Activated naive CD4-positive, alpha-beta T cell treated with anti-CD3 and anti-CD28 coated beads for 36 hours (primary cell): ENCODE data around the gene TNFRSF19. TPM values are rescaled to one million over a fixed set of nuclear protein-coding genes. Genes with fewer than 3 reads are reported as not detected.
"Not testable (repeated sequence)": the region's sequence is repeated elsewhere in the genome, so short reads cannot be mapped to it uniquely, and the experiment has no call there.

Experiments used
- CTCF ChIA-PET: fragments of 350-600 bp; sonication (Branson Sonifier 250); formaldehyde crosslinking; loops from one replicate; lab custom pipeline; 2021; ENCODE audit warnings: antibody characterized with exemption; lab: Charles Lee
- DNase-seq: peaks from one replicate; pipeline ENCODE4 v3.0.0-alpha.2; 2020
- H3K27ac Mint-ChIP-seq: one replicate; pipeline ENCODE4 v1.8.0; 2021; ENCODE audit warnings: mild to moderate bottlenecking, mixed read lengths
- H3K27me3 Mint-ChIP-seq: one replicate; pipeline ENCODE4 v1.8.0; 2021; ENCODE audit warnings: low read depth, mixed read lengths
- H3K36me3 Mint-ChIP-seq: one replicate; pipeline ENCODE4 v1.8.0; 2021; ENCODE audit warnings: low read depth, mixed read lengths
- H3K4me1 Mint-ChIP-seq: one replicate; pipeline ENCODE4 v1.8.0; 2021; ENCODE audit warnings: low read depth, mixed read lengths
- H3K4me3 Mint-ChIP-seq: one replicate; pipeline ENCODE4 v1.8.0; 2021; ENCODE audit warnings: mild to moderate bottlenecking, moderate library complexity, mixed read lengths
- H3K9me3 Mint-ChIP-seq: one replicate; pipeline ENCODE4 v1.8.0; 2021; ENCODE audit warnings: mixed read lengths
- intact Hi-C: fragments of 100-400 bp; cut with micrococcal nuclease; formaldehyde crosslinking; loops from one replicate; pipeline ENCODE4 v1.15.1; 2023
- total RNA-seq, 2 experiments: library from RNA; stranded (reverse); gene quantifications; one replicate each; pipeline ENCODE4 v1.2.3, GENCODE V29; 2021

TNFRSF19 gene
- total RNA-seq, 2 experiments from 2014 or later = not detected

DNA sequence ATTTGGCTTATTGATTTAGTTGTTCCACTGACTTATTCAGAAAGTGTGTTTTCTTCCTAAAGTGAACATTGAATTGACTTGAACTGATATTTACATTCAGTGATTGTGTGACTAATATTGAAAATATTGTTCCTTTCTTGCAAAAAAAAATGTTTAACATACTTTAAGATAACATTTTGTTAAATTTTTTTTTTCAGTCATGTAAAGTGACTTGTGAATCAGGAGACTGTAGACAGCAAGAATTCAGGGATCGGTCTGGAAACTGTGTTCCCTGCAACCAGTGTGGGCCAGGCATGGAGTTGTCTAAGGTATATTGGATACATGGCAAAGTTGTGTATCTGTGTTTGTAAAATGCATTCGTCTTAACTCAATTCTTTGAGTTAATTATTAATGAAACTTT lies 22.9 kb downstream of the TNFRSF19 start:
- H3K4me3 Mint-ChIP-seq = no peak overlapping the region
- H3K4me1 Mint-ChIP-seq = no peaks in the 10 kb centered on the region
- DNase-seq = no peak
- no peaks in the 10 kb centered on the region for H3K9me3 Mint-ChIP-seq
- intact Hi-C loops = no loop called here
- CTCF ChIA-PET = no interaction called here
- H3K36me3 Mint-ChIP-seq = no peaks in the 10 kb centered on the region
- H3K27ac Mint-ChIP-seq = no peak overlapping the region
- peaks cover 29% of the 10 kb centered on the region for H3K27me3 Mint-ChIP-seq

DNA sequence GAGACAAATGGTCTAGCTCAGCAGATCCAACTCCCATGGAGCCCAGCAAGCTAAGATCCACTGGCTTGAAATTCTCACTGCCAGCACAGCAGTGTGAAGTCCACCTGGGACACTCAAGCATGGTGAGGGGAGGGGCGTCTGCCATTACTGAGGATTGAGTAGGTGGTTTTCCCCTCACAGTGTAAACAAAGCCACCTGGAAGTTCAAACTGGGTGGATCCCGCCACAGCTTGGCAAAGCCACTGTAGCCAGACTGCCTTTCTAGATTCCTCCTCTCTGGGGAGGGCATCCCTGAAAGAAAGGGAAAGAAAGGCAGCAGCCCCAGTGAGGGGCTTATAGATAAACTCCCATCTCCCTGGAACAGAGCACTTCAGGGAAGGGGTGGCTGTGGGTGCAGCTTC lies 24.1 kb downstream of the TNFRSF19 start:
- intact Hi-C loops, H3K4me3 Mint-ChIP-seq, H3K4me1 Mint-ChIP-seq, CTCF ChIA-PET, H3K9me3 Mint-ChIP-seq, H3K27ac Mint-ChIP-seq, DNase-seq, H3K36me3 Mint-ChIP-seq: not testable (repeated sequence)
- H3K27me3 Mint-ChIP-seq = peaks cover 24% of the 10 kb centered on the region

DNA sequence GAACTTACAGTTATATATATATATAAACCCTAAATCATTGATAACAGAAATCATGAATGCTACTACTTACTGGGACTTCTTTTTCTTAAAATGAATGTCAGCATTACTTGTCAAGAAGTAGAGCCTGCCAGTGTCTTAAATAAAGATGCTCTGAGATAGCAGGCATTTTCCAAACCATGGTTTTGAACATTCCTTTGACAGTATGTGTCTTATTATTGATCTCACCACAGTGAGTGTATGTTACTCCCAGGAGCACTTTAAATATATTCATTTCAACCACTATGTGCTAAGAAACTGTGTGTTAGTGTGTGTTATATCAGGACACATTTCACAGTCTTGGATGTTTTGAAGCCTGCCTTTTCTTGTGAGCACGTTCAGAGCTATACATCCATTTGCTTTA lies 28.2 kb downstream of the TNFRSF19 start:
- H3K9me3 Mint-ChIP-seq = peaks cover 6% of the 10 kb centered on the region
- intact Hi-C loops = no loop called here
- no peak overlapping the region for H3K4me3 Mint-ChIP-seq
- H3K4me1 Mint-ChIP-seq = no peaks in the 10 kb centered on the region
- H3K27ac Mint-ChIP-seq = no peak overlapping the region
- peaks cover 29% of the 10 kb centered on the region for H3K27me3 Mint-ChIP-seq
- no peaks in the 10 kb centered on the region for H3K36me3 Mint-ChIP-seq
- no peak for DNase-seq
- CTCF ChIA-PET = no interaction called here

DNA sequence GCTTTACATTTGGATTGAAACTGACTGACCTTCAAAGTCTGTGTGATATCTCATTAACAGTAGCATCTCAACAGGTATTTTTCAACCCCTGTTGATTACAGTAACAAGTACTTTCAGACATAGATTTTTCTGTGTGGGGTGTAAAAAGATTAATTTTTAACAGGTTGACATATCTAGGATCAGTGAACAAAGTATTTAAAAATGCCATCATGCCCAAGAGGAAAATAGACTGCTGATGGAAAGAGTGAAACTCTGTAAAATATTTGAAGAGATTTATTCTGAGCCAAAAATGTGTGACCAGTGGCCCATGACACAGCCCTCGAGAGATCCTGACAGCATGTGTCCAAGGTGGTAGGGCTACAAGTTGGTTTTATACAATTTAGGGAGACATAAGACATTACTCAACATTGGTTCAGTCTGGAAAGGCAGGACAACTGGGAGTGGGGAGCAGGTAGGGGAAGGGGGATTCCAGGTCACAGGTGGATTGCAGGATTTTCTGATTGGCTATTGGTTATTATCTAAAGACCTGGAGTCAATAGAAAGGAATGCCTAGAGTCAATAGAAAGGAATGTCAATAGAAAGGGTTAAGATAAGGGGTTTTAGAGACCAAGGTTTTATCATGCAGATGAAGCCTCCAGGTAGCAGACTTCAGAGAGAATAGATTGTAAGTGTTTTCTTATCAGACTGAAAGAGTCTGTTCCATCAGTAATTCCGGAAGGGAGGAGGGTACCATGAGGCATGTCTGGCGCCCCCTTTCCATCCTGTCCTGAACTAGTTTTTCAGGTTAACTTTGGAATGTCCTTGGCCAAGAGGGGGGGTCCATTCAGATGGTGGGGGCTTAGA lies 29.1 kb downstream of the TNFRSF19 start:
- no peaks in the 10 kb centered on the region for H3K4me1 Mint-ChIP-seq
- no peak overlapping the region for H3K4me3 Mint-ChIP-seq
- DNase-seq = no peak
- no peak overlapping the region for H3K27ac Mint-ChIP-seq
- intact Hi-C loops = no loop called here
- peaks cover 6% of the 10 kb centered on the region for H3K9me3 Mint-ChIP-seq
- H3K27me3 Mint-ChIP-seq = peaks cover 30% of the 10 kb centered on the region
- CTCF ChIA-PET = no interaction called here
- no peaks in the 10 kb centered on the region for H3K36me3 Mint-ChIP-seq

DNA sequence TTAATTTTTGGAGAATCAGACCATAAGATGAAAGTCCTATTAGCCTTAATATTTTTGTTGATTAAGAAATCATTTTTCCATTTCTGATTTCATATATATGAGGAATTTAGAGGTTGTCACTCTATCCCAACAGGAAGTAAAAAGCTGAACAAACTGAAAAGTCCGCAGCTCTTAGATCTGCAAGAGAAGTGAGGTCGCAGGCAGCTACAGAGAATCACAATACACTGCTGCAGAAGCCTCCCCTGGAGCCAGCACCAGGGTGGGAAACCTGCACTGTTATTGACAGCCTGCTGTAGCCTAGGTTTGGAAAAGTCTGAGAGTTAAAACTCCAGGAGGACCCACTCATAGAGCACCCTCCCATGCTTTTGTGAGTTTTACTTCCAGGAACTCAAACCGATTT lies 29.9 kb downstream of the TNFRSF19 start:
- H3K9me3 Mint-ChIP-seq = peaks cover 6% of the 10 kb centered on the region
- H3K27ac Mint-ChIP-seq = no peak overlapping the region
- no peaks in the 10 kb centered on the region for H3K4me1 Mint-ChIP-seq
- no peak for DNase-seq
- intact Hi-C loops = no loop called here
- no peaks in the 10 kb centered on the region for H3K36me3 Mint-ChIP-seq
- H3K4me3 Mint-ChIP-seq = no peak overlapping the region
- CTCF ChIA-PET = no interaction called here
- peaks cover 30% of the 10 kb centered on the region for H3K27me3 Mint-ChIP-seq

DNA sequence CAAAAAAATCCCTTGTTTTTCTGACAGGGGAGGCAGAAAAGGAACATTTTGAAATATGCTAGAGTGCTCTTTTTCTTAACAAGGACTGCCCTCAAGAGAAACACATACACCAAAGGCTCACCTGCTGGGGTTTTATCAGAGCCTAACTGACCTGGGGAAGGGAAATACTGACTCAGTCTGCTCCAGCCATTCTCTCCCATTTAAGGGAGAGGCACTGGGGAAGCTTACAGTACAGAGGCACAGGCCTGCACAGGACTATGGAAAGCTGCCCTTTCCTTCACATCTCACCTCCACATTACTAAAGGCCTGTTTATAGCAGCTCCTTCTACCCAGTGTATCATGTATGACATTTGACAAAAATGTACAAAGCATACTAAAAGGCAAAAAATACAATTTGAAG lies 30.3 kb downstream of the TNFRSF19 start:
- H3K36me3 Mint-ChIP-seq = no peaks in the 10 kb centered on the region
- H3K4me3 Mint-ChIP-seq = no peak overlapping the region
- H3K27ac Mint-ChIP-seq = no peak overlapping the region
- CTCF ChIA-PET = no interaction called here
- H3K27me3 Mint-ChIP-seq = peaks cover 26% of the 10 kb centered on the region
- peaks cover 6% of the 10 kb centered on the region for H3K9me3 Mint-ChIP-seq
- DNase-seq = no peak
- no peaks in the 10 kb centered on the region for H3K4me1 Mint-ChIP-seq
- intact Hi-C loops = no loop called here

DNA sequence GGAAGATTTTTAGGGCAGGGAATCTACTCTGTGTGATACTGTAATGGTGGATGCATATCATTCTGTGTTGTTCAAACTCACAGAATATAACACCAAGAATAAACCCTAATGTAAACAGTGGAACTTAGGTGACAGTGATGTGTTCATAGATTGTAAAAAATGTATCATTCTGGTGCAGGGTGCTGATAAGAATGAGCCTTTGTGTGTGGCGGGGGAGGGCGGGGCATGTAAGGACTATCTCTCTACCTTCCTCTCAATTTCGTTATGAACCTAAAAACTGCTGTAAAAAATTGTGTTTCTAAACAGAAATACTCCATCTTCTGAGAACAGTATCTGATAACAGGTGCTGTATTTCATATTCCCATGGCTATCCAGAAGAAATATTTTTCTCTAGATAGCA lies 35.6 kb downstream of the TNFRSF19 start:
- no peak overlapping the region for H3K4me3 Mint-ChIP-seq
- no peaks in the 10 kb centered on the region for H3K9me3 Mint-ChIP-seq
- peaks cover 9% of the 10 kb centered on the region for H3K4me1 Mint-ChIP-seq
- H3K27ac Mint-ChIP-seq = no peak overlapping the region
- intact Hi-C loops = no loop called here
- H3K27me3 Mint-ChIP-seq = peaks cover 14% of the 10 kb centered on the region
- DNase-seq = no peak
- no peaks in the 10 kb centered on the region for H3K36me3 Mint-ChIP-seq
- CTCF ChIA-PET = no interaction called here

DNA sequence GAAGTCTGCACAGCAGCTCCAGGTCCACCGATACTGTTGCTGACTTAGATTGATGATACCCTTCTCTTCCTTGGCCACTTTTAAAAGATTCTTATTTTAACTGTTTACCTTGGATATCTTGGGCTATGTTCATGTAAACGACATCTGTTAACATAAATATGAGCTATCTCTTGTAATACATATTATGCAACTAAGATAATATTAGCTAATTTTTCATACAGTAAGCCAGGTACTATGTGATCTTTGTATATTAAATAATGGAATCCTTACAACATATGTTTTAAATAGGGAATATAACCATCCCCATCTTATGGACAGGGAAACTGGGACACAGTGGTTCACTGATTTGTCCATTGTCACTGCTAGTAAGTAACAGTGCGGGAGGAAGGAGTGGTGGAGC lies 37.9 kb downstream of the TNFRSF19 start:
- Mint-ChIP-seq H3K36me3 (no peaks in the 10 kb centered on the region), H3K4me1 (peaks cover 9% of the 10 kb centered on the region), H3K27me3 (peaks cover 12% of the 10 kb centered on the region), H3K9me3 (no peaks in the 10 kb centered on the region), H3K27ac (no peak overlapping the region), H3K4me3 (no peak overlapping the region)
- CTCF ChIA-PET = interaction anchor here (1.6 kb wide), 1 partner anchor 25 kb away, joined by 3 read pairs; no protein-coding TSS in a partner anchor
- intact Hi-C loops = no loop called here
- DNase-seq = no peak

DNA sequence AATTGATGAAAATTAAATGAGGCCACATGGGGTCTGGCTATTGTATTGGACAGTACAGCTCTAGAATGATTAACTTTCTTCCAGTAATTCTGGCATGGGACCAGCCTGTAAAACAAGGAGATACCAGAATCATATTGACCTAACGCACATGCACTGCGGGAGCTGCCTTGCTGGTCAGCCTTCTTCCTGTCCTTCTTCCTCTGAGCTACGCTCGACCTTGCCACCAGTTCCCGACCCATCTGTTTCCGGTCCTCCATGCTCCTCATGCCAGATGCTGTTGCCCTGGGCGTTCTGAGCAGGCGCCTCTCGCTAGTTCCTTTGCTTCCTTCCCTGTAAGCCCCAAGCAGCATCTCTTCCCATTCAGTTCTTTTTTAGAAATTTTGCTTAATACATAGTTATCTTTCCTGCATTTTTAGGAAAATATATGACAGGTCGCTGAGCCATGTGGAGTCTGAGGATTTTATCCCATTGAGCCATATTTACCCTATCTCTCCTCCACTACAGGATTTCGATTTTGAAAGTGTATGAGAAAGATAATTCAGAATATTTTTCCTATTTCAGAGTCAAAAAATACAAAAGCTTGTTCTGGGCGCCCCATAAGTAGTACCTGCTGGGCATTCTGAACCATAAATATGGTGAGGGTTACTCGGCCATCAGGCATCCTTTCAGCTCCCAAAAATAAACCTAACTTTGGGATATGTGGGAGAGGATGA lies 38.6 kb downstream of the TNFRSF19 start:
- H3K27me3 Mint-ChIP-seq = peaks cover 18% of the 10 kb centered on the region
- no peaks in the 10 kb centered on the region for H3K36me3 Mint-ChIP-seq
- no peak for DNase-seq
- H3K4me1 Mint-ChIP-seq = peaks cover 9% of the 10 kb centered on the region
- no peaks in the 10 kb centered on the region for H3K9me3 Mint-ChIP-seq
- H3K27ac Mint-ChIP-seq = no peak overlapping the region
- intact Hi-C loops = no loop called here
- CTCF ChIA-PET = interaction anchor here (1.6 kb wide), 1 partner anchor 25 kb away, joined by 3 read pairs; no protein-coding TSS in a partner anchor
- no peak overlapping the region for H3K4me3 Mint-ChIP-seq

DNA sequence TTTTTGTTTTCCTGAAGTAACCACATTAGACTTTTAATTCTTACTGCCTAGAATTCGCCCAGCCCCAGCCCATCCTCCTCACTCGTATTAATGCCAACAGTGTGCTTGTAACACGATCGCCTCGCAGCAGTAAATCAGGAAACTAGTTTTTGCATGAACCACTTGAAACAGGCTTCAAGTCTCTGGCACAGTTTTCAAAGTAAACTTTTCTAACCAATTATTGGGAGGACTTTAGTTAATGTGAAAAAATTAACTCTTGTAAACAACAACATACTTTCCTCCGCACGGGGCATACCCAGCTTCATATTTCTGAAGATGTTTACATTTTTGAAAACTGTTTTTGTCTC lies 39.2 kb downstream of the TNFRSF19 start:
- CTCF ChIA-PET = interaction anchor here (1.6 kb wide), 1 partner anchor 24 kb away, joined by 3 read pairs; no protein-coding TSS in a partner anchor
- no peak for DNase-seq
- H3K4me1 Mint-ChIP-seq = peaks cover 9% of the 10 kb centered on the region
- H3K27ac Mint-ChIP-seq = no peak overlapping the region
- intact Hi-C loops = no loop called here
- H3K9me3 Mint-ChIP-seq = no peaks in the 10 kb centered on the region
- no peak overlapping the region for H3K4me3 Mint-ChIP-seq
- no peaks in the 10 kb centered on the region for H3K36me3 Mint-ChIP-seq
- peaks cover 18% of the 10 kb centered on the region for H3K27me3 Mint-ChIP-seq

DNA sequence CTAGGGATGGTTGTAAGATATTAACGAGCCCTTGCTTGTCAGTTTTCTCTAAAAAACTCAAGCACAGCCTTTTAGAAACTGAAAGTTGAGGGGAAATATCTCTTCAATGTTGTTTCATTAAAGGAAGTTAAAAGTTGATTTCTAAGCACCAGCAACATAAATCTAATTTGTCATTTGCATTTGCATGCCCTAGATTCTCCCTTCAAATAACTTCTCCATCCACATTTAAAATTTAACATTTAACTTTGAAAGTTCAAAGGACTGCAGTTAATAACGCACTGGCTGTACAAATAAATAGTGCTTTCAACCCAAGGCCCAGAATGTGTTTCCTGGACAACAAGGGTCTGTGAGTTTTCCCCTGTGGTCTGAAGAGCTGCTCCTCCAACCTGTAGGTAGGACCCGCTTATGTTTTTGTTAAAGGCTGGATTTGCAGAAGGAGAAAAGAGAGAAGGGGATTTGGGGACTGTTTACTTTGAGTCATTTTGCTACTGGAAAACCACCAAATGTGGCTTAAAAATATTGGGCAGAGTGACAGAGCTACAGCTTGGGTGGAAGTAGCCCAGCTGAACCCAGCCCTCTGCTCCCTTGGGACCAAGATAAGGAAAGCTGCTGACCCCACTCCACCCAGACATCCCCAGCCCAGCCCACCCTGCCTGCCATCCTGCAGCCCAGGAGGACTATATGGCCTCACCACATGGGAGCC lies 39.8 kb downstream of the TNFRSF19 start:
- Mint-ChIP-seq H3K36me3 (no peaks in the 10 kb centered on the region), H3K27ac (peak overlapping the region; percentile 50), H3K9me3 (no peaks in the 10 kb centered on the region), H3K4me1 (peaks cover 9% of the 10 kb centered on the region), H3K27me3 (peaks cover 16% of the 10 kb centered on the region), H3K4me3 (no peak overlapping the region)
- DNase-seq = no peak
- CTCF ChIA-PET = no interaction called here
- intact Hi-C loops = no loop called here

DNA sequence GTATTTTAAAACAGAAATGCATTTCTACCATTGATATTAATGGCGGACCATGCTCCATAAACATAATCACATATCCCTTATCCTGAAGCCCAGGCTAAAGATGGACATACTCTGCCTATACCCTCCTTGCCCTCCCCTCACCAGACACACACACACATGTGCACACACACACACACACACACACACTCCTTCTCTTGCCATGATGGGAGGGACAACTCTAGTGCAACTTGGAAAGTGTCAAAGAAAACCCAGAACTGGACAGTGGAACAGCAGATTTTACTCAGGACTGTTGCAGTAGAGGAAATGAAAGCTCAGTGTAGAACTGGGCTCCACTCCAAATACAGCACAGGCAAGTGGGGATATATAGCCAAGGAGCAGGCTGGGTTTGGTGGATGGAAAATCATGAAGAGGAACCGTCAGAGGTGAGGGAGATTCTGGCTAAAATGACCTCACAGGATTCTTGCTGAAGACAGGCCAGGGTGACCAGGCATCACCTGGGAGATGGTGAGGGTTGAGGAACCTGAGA lies 40.8 kb downstream of the TNFRSF19 start:
- Mint-ChIP-seq H3K9me3 (no peaks in the 10 kb centered on the region), H3K4me1 (peaks cover 9% of the 10 kb centered on the region), H3K4me3 (no peak overlapping the region), H3K27me3 (peaks cover 16% of the 10 kb centered on the region), H3K36me3 (no peaks in the 10 kb centered on the region), H3K27ac (no peak overlapping the region)
- intact Hi-C loops = no loop called here
- DNase-seq = no peak
- CTCF ChIA-PET = no interaction called here
